ENCODE results near the gene PAFAH2. TPM values are rescaled to one million over a fixed set of nuclear protein-coding genes. Genes with fewer than 3 reads are reported as not detected.

PAFAH2 gene
- polyA plus RNA-seq, 1 of the 3 experiments (the other 2 are of a cell fraction): 10.8 TPM

DNA sequence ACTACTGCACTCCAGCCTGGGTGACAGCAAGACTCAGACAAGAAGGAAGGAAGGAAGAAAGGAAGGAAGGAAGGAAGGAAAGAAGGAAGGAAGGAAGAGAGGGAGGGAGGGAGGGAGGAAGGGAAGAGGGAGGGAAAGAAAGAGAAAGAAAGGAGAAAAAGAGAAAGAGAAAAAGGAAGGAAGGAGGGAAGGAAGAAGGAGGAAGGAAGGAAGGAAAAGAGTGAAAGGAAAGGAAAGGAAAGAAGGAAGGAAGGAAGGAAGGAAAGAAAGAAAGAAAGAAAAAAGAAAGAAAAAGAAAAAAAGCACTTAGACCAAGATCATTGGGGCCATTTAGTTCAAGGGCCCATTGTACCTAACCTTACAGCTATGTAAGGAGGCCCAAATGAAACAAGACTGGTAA, 42.3 kb downstream of the PAFAH2 start:
- no peak for DNase-seq
- Histone ChIP-seq H3K27ac (ENCODE audit: low read depth in 2 of 2, low read length in 1 of 2) (no peak overlapping the region), H4K20me1 (ENCODE audit: insufficient read depth) (no peaks in the 10 kb centered on the region), H3K9me3 (no peaks in the 10 kb centered on the region), H3K36me3 (replicated peaks in 1 of 2; ENCODE audit: control insufficient read depth in 1 of 2, insufficient read depth in 2 of 2, low read length in 1 of 2) (peaks cover 0 to 16% of the 10 kb centered on the region in 2 experiments), H3F3A (replicated peaks; ENCODE audit: insufficient read depth) (no peaks in the 10 kb centered on the region), H3K4me2 (no peak overlapping the region), H3K27me3 (ENCODE audit: insufficient read depth) (no peaks in the 10 kb centered on the region), H3K4me1 (ENCODE audit: control insufficient read depth in 1 of 2, insufficient read depth in 2 of 2, low read depth in 1 of 2, low read length in 1 of 2) (peaks cover 6 to 14% of the 10 kb centered on the region in 2 experiments; a peak in 2 of 4 replicates), H3K4me3 (ENCODE audit: low read depth in 2 of 2, low read length in 1 of 2) (no peak overlapping the region), H2AFZ (ENCODE audit: low read depth) (no peak overlapping the region), H3K9ac (no peak overlapping the region), H3K9me2 (no peaks in the 10 kb centered on the region), H3K79me2 (ENCODE audit: insufficient read depth) (no peaks in the 10 kb centered on the region)
- POLR2A ChIA-PET: no interaction called here
- TF ChIP-seq USF2 (IDR thresholded peaks at IDR 0.05; ENCODE audit: borderline replicate concordance, low read depth, low read length) (no peak), SMC3 (IDR thresholded peaks at IDR 0.05; ENCODE audit: low read depth, low read length) (no peak), GABPA (IDR thresholded peaks at IDR 0.05; ENCODE audit: low read depth) (no peak)
- CTCF ChIA-PET: interaction anchor here (1.1 to 3.5 kb wide), 3 partner anchors 38 to 81 kb away, joined by 3 to 15 read pairs (median 3); no protein-coding TSS in a partner anchor

DNA sequence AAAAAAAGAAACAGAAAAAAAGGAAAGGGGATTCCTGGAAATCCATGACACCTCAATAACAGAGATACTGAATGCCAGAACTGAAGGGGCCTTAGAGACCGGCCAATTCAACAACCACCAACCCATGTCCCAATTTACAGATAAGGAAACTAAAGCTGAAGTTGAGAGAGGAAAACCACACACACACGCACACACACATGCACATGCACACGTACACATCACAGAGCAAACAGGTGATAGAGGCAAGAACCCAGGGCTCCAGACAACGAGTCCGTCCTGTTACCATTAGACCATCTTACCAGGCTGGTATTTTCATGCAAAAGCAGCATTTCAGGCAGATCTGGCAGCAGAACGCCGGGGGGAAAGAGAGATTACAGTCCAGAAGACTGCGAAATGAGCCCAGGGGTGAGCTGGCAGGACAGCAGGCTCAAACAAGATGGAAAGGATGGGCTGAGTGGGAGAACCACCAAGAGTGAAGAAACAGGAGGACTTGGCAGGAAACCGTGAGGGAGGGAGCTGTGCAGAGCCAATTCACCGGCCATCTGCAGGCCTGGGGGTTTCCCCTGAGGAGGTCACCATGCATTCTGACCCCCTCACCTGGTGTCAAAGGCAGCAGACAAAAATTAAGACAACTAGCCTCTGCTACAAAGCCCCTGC, 43.5 kb downstream of the PAFAH2 start:
- H3K4me2 ChIP-seq: no peak overlapping the region
- H3K27me3 ChIP-seq (ENCODE audit: insufficient read depth): no peaks in the 10 kb centered on the region
- no peak overlapping the region for H3K9ac ChIP-seq
- no peaks in the 10 kb centered on the region for H3K9me3 ChIP-seq
- ChIA-PET POLR2A (no interaction called here), CTCF (interaction anchor here (3.5 kb wide), 1 partner anchor 59 kb away, joined by 15 read pairs; no protein-coding TSS in a partner anchor)
- H3K9me2 ChIP-seq: no peaks in the 10 kb centered on the region
- H3K36me3 ChIP-seq (replicated peaks in 1 of 2; ENCODE audit: control insufficient read depth in 1 of 2, insufficient read depth in 2 of 2, low read length in 1 of 2): peaks cover 0 to 6% of the 10 kb centered on the region in 2 experiments
- H3K79me2 ChIP-seq (ENCODE audit: insufficient read depth): no peaks in the 10 kb centered on the region
- no peak overlapping the region for H3K27ac ChIP-seq (ENCODE audit: low read depth in 2 of 2, low read length in 1 of 2)
- H4K20me1 ChIP-seq (ENCODE audit: insufficient read depth): no peaks in the 10 kb centered on the region
- H3K4me1 ChIP-seq (ENCODE audit: control insufficient read depth in 1 of 2, insufficient read depth in 2 of 2, low read depth in 1 of 2, low read length in 1 of 2): peaks cover 6 to 14% of the 10 kb centered on the region in 2 experiments; a peak in 2 of 4 replicates
- no peaks in the 10 kb centered on the region for H3F3A ChIP-seq (replicated peaks; ENCODE audit: insufficient read depth)
- 87% methylated on average over 10 of the region's 10 CpGs for WGBS (ENCODE audit: low lambda C conversion rate)
- TF ChIP-seq ELF1 (IDR thresholded peaks at IDR 0.05) (no peak), FOSL2 (IDR thresholded peaks at IDR 0.05; ENCODE audit: borderline replicate concordance, low read depth) (no peak), YY1 (IDR thresholded peaks at IDR 0.05; ENCODE audit: low read depth) (no peak), CHD2 (IDR thresholded peaks at IDR 0.05; ENCODE audit: low read length, partially characterized antibody) (no peak), GATA2 (CRISPR knock-in tag; IDR thresholded peaks at IDR 0.05) (no peak), JUND (IDR thresholded peaks at IDR 0.05) (no peak), TAF1 (IDR thresholded peaks at IDR 0.05; ENCODE audit: borderline replicate concordance, low read depth, low read length) (no peak), EZH2phosphoT487 (IDR thresholded peaks at IDR 0.05; ENCODE audit: borderline replicate concordance, low read depth) (no peak), SMC3 (IDR thresholded peaks at IDR 0.05; ENCODE audit: low read depth, low read length) (no peak), MEF2A (IDR thresholded peaks at IDR 0.05; ENCODE audit: borderline replicate concordance, low read depth) (no peak), EP300 (IDR thresholded peaks at IDR 0.05; ENCODE audit: borderline replicate concordance in 1 of 2, low read depth in 1 of 2, low read length in 1 of 2) (no peak), RCOR1 (IDR thresholded peaks at IDR 0.05; ENCODE audit: low read length) (no peak), POLR2AphosphoS5 (IDR thresholded peaks at IDR 0.05; ENCODE audit: low read depth, low read length) (no peak), NRF1 (IDR thresholded peaks at IDR 0.05; ENCODE audit: low read depth, low read length) (no peak)
- TF ChIP-seq, protein P1, sequence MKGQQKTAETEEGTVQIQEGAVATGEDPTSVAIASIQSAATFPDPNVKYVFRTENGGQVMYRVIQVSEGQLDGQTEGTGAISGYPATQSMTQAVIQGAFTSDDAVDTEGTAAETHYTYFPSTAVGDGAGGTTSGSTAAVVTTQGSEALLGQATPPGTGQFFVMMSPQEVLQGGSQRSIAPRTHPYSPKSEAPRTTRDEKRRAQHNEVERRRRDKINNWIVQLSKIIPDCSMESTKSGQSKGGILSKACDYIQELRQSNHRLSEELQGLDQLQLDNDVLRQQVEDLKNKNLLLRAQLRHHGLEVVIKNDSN (IDR thresholded peaks at IDR 0.05; ENCODE audit: borderline replicate concordance, low read depth): no peak
- TF ChIP-seq, protein P2, sequence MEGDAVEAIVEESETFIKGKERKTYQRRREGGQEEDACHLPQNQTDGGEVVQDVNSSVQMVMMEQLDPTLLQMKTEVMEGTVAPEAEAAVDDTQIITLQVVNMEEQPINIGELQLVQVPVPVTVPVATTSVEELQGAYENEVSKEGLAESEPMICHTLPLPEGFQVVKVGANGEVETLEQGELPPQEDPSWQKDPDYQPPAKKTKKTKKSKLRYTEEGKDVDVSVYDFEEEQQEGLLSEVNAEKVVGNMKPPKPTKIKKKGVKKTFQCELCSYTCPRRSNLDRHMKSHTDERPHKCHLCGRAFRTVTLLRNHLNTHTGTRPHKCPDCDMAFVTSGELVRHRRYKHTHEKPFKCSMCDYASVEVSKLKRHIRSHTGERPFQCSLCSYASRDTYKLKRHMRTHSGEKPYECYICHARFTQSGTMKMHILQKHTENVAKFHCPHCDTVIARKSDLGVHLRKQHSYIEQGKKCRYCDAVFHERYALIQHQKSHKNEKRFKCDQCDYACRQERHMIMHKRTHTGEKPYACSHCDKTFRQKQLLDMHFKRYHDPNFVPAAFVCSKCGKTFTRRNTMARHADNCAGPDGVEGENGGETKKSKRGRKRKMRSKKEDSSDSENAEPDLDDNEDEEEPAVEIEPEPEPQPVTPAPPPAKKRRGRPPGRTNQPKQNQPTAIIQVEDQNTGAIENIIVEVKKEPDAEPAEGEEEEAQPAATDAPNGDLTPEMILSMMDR (IDR thresholded peaks at IDR 0.05): no peak
- TF ChIP-seq, protein P3, sequence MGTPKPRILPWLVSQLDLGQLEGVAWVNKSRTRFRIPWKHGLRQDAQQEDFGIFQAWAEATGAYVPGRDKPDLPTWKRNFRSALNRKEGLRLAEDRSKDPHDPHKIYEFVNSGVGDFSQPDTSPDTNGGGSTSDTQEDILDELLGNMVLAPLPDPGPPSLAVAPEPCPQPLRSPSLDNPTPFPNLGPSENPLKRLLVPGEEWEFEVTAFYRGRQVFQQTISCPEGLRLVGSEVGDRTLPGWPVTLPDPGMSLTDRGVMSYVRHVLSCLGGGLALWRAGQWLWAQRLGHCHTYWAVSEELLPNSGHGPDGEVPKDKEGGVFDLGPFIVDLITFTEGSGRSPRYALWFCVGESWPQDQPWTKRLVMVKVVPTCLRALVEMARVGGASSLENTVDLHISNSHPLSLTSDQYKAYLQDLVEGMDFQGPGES (IDR thresholded peaks at IDR 0.05; ENCODE audit: low read depth, low read length): no peak
- DNase-seq: no peak
- no peak overlapping the region for H3K4me3 ChIP-seq (ENCODE audit: low read depth in 2 of 2, low read length in 1 of 2)
- no peak overlapping the region for H2AFZ ChIP-seq (ENCODE audit: low read depth)

All from SK-N-SH (cell line).